ENCODE results near the gene TRMT10B. TPM values are rescaled to one million over a fixed set of nuclear protein-coding genes. Genes with fewer than 3 reads are reported as not detected.
"Not testable (repeated sequence)": the region's sequence is repeated elsewhere in the genome, so short reads cannot be mapped to it uniquely, and the experiment has no call there.

TRMT10B gene
- total RNA-seq, 1 donor from 2014 or later: 9.8 TPM

- no peak overlapping the region for H3K27ac Mint-ChIP-seq (ENCODE audit: unreplicated experiment)
- no peaks in the 10 kb centered on the region for H3K4me1 Mint-ChIP-seq
- H3K27me3 Mint-ChIP-seq (ENCODE audit: low read depth): no peaks in the 10 kb centered on the region
Measured at GRCh38 chr9:37760416-37761161, 7.0 kb downstream of the TRMT10B start.

GRCh38 chr9:37761511-37761910 is 7.9 kb downstream of the TRMT10B start:
- DNase-seq (ENCODE audit: low read depth, low spot score): no peak

More at GRCh38 chr9:37760416-37761161, 7.0 kb downstream of the TRMT10B start:
- Mint-ChIP-seq H3K9me3 (no peaks in the 10 kb centered on the region), H3K36me3 (ENCODE audit: low read depth) (peaks cover 15% of the 10 kb centered on the region), H3K4me3 (no peak overlapping the region)
- no peak for TF ChIP-seq CTCF (conservative IDR thresholded peaks at IDR 0.05)
- no peak for DNase-seq (ENCODE audit: low read depth, low spot score)

GRCh38 chr9:37765263-37765662 is 11.7 kb downstream of the TRMT10B start:
- not testable (repeated sequence) for DNase-seq (ENCODE audit: low read depth, low spot score); H3K27ac Mint-ChIP-seq (ENCODE audit: unreplicated experiment); H3K4me3 Mint-ChIP-seq; H3K9me3 Mint-ChIP-seq; H3K27me3 Mint-ChIP-seq (ENCODE audit: low read depth); H3K4me1 Mint-ChIP-seq
- H3K36me3 Mint-ChIP-seq (ENCODE audit: low read depth): peaks cover 23% of the 10 kb centered on the region

More at GRCh38 chr9:37761511-37761910, 7.9 kb downstream of the TRMT10B start:
- no peaks in the 10 kb centered on the region for H3K9me3 Mint-ChIP-seq
- TF ChIP-seq CTCF (conservative IDR thresholded peaks at IDR 0.05): no peak
- H3K27ac Mint-ChIP-seq (ENCODE audit: unreplicated experiment): no peak overlapping the region
- no peak overlapping the region for H3K4me3 Mint-ChIP-seq
- H3K36me3 Mint-ChIP-seq (ENCODE audit: low read depth): peaks cover 19% of the 10 kb centered on the region
- no peaks in the 10 kb centered on the region for H3K27me3 Mint-ChIP-seq (ENCODE audit: low read depth)
- no peaks in the 10 kb centered on the region for H3K4me1 Mint-ChIP-seq

GRCh38 chr9:37769306-37769705 is 15.7 kb downstream of the TRMT10B start:
- no peak for DNase-seq (ENCODE audit: low read depth, low spot score)
- no peaks in the 10 kb centered on the region for H3K9me3 Mint-ChIP-seq
- TF ChIP-seq CTCF (conservative IDR thresholded peaks at IDR 0.05): no peak
- no peak overlapping the region for H3K27ac Mint-ChIP-seq (ENCODE audit: unreplicated experiment)
- H3K27me3 Mint-ChIP-seq (ENCODE audit: low read depth): no peaks in the 10 kb centered on the region
- no peaks in the 10 kb centered on the region for H3K4me1 Mint-ChIP-seq
- no peak overlapping the region for H3K4me3 Mint-ChIP-seq
- peaks cover 18% of the 10 kb centered on the region for H3K36me3 Mint-ChIP-seq (ENCODE audit: low read depth)

GRCh38 chr9:37769995-37770394 is 16.4 kb downstream of the TRMT10B start:
- no peaks in the 10 kb centered on the region for H3K27me3 Mint-ChIP-seq (ENCODE audit: low read depth)
- H3K4me1 Mint-ChIP-seq: no peaks in the 10 kb centered on the region
- no peak for DNase-seq (ENCODE audit: low read depth, low spot score)
- H3K9me3 Mint-ChIP-seq: no peaks in the 10 kb centered on the region
- no peak for TF ChIP-seq CTCF (conservative IDR thresholded peaks at IDR 0.05)
- H3K27ac Mint-ChIP-seq (ENCODE audit: unreplicated experiment): no peak overlapping the region
- no peak overlapping the region for H3K4me3 Mint-ChIP-seq
- H3K36me3 Mint-ChIP-seq (ENCODE audit: low read depth): peaks cover 17% of the 10 kb centered on the region

- no peak for TF ChIP-seq CTCF (conservative IDR thresholded peaks at IDR 0.05)
- Mint-ChIP-seq H3K9me3 (no peaks in the 10 kb centered on the region), H3K4me1 (no peaks in the 10 kb centered on the region), H3K27me3 (ENCODE audit: low read depth) (no peaks in the 10 kb centered on the region), H3K4me3 (no peak overlapping the region), H3K36me3 (ENCODE audit: low read depth) (peaks cover 13% of the 10 kb centered on the region), H3K27ac (ENCODE audit: unreplicated experiment) (no peak overlapping the region)
- no peak for DNase-seq (ENCODE audit: low read depth, low spot score)
Measured at GRCh38 chr9:37775216-37775919, 21.8 kb downstream of the TRMT10B start.

Data from neural crest cell (in vitro differentiated cells).